ENCODE results near the gene HDGFL3.
"Not testable (repeated sequence)": the region's sequence is repeated elsewhere in the genome, so short reads cannot be mapped to it uniquely, and the experiment has no call there.

HDGFL3 gene

GRCh38 chr15:83193721-83194120, 13.9 kb downstream of the HDGFL3 start:
- no peak for DNase-seq (ENCODE audit: low read depth)

- no peak for DNase-seq (ENCODE audit: low read depth)
These were observed 14.9 kb downstream of the HDGFL3 start for GRCh38 chr15:83192742-83193141.

- no peak for DNase-seq (ENCODE audit: low read depth)
These were observed 17.2 kb downstream of the HDGFL3 start for GRCh38 chr15:83190450-83190849.

GRCh38 chr15:83185561-83185960, 22.1 kb downstream of the HDGFL3 start:
- DNase-seq (ENCODE audit: low read depth), result no peak

GRCh38 chr15:83178869-83179325, 28.7 kb downstream of the HDGFL3 start:
- no peak for DNase-seq (ENCODE audit: low read depth)

GRCh38 chr15:83178390-83178789, 29.2 kb downstream of the HDGFL3 start:
- DNase-seq (ENCODE audit: low read depth), result no peak

- no peak for DNase-seq (ENCODE audit: low read depth)
These were observed 32.7 kb downstream of the HDGFL3 start for GRCh38 chr15:83174891-83175290.

- DNase-seq (ENCODE audit: low read depth), result no peak
These were observed 37.0 kb downstream of the HDGFL3 start for GRCh38 chr15:83170474-83171165.

GRCh38 chr15:83169576-83169975, 38.0 kb downstream of the HDGFL3 start:
- not testable (repeated sequence) for DNase-seq (ENCODE audit: low read depth)

- no peak for DNase-seq (ENCODE audit: low read depth)
These were observed 40.8 kb downstream of the HDGFL3 start for GRCh38 chr15:83166830-83167229.

GRCh38 chr15:83166218-83166617, 41.4 kb downstream of the HDGFL3 start:
- DNase-seq (ENCODE audit: low read depth), result no peak

- DNase-seq (ENCODE audit: low read depth), result no peak
These were observed 42.7 kb downstream of the HDGFL3 start for GRCh38 chr15:83164771-83165404.

GRCh38 chr15:83164111-83164770, 43.4 kb downstream of the HDGFL3 start:
- DNase-seq (ENCODE audit: low read depth), result no peak

GRCh38 chr15:83163032-83163431, 44.6 kb downstream of the HDGFL3 start:
- no peak for DNase-seq (ENCODE audit: low read depth)

- no peak for DNase-seq (ENCODE audit: low read depth)
These were observed 46.9 kb downstream of the HDGFL3 start for GRCh38 chr15:83160741-83161140.

GRCh38 chr15:83158393-83158792, 49.2 kb downstream of the HDGFL3 start:
- DNase-seq (ENCODE audit: low read depth), result no peak

GRCh38 chr15:83155942-83156341, 51.7 kb downstream of the HDGFL3 start:
- DNase-seq (ENCODE audit: low read depth), result no peak

- no peak for DNase-seq (ENCODE audit: low read depth)
These were observed 54.3 kb downstream of the HDGFL3 start for GRCh38 chr15:83153288-83153687.

- DNase-seq (ENCODE audit: low read depth), result no peak
These were observed 62.9 kb downstream of the HDGFL3 start for GRCh38 chr15:83144771-83145170.

GRCh38 chr15:83142151-83142550, 65.5 kb downstream of the HDGFL3 start:
- DNase-seq (ENCODE audit: low read depth), result not testable (repeated sequence)

GRCh38 chr15:83132861-83133523, 74.6 kb downstream of the HDGFL3 start:
- DNase-seq (ENCODE audit: low read depth), result no peak

GRCh38 chr15:83129791-83130190, 77.8 kb downstream of the HDGFL3 start:
- no peak for DNase-seq (ENCODE audit: low read depth)

All from activated T-helper 1 cell treated with Interleukin-2 at 50 U/mL for 16 hours (primary cell).